GM12892 (cell line): ENCODE measurements around the gene CUEDC2.

Source experiments
- DNase-seq: peaks from one replicate; pipeline ENCODE4 v3.0.0; 2011; ENCODE audit not compliant: insufficient read length
- FAIRE-seq: peaks from 2 replicates; lab custom pipeline; 2011; peaks lifted over from hg19 to GRCh38; lab: Jason Lieb, UNC
- POLR2A ChIP-seq: IDR thresholded peaks from 2 replicates; pipeline ENCODE4 v1.6.1; 2011; ENCODE audit warnings: low read depth, low read length, control low read depth
- POLR2AphosphoS5 ChIP-seq: IDR thresholded peaks from 2 replicates; pipeline ENCODE4 v1.6.1; 2011; ENCODE audit warnings: low read depth, low read length, control low read depth
- TAF1 ChIP-seq: IDR thresholded peaks from 2 replicates; pipeline ENCODE4 v1.6.1; 2011; ENCODE audit warnings: low read depth, mild to moderate bottlenecking, control low read depth, low read length, borderline replicate concordance

CUEDC2 gene

GRCh38 chr10:102398172-102399020 is 34.0 kb downstream of the CUEDC2 start:
- TF ChIP-seq POLR2AphosphoS5 (no peak), TAF1 (no peak), POLR2A (no peak; the same call in 1 of the 2 replicates)
- FAIRE-seq = no peak
- no peak for DNase-seq

GRCh38 chr10:102397222-102398171 is 34.9 kb downstream of the CUEDC2 start:
- DNase-seq (no peak), FAIRE-seq (no peak)
- peak; percentile 18; the same call in 1 of the 2 replicates for TF ChIP-seq POLR2A
- no peak for TF ChIP-seq TAF1
- no peak for TF ChIP-seq POLR2AphosphoS5

GRCh38 chr10:102396730-102397151 is 35.6 kb downstream of the CUEDC2 start:
- DNase-seq (no peak), FAIRE-seq (no peak)
- TF ChIP-seq TAF1 (no peak), POLR2A (no peak), POLR2AphosphoS5 (no peak)

- peak; percentile 40 for FAIRE-seq
- TF ChIP-seq TAF1 (no peak), POLR2A (no peak), POLR2AphosphoS5 (no peak; the same call in 1 of the 2 replicates)
- no peak for DNase-seq
Measured at GRCh38 chr10:102396317-102396650, 36.1 kb downstream of the CUEDC2 start.

GRCh38 chr10:102395400-102396316 is 36.7 kb downstream of the CUEDC2 start, which contains the start of gene NFKB2:
Gene NFKB2, plus strand, starts transcription at chr10:102395705. Its CDS starts 255 bp downstream, at chr10:102395960.
- FAIRE-seq (peak; percentile 89), DNase-seq (peak; percentile 87)
- peak; percentile 26; the same call in 1 of the 2 replicates for TF ChIP-seq TAF1
- no peak for TF ChIP-seq POLR2AphosphoS5

GRCh38 chr10:102394801-102395399 is 37.5 kb downstream of the CUEDC2 start:
- TF ChIP-seq TAF1 = peak; percentile 37; the same call in 1 of the 2 replicates
- TF ChIP-seq POLR2AphosphoS5 = peak; percentile 75
- TF ChIP-seq POLR2A = peak; percentile 3; the same call in 1 of the 2 replicates
- DNase-seq (no peak), FAIRE-seq (peak; percentile 9)

- FAIRE-seq = peak; percentile 89
Measured at GRCh38 chr10:102394079-102394800, 38.1 kb downstream of the CUEDC2 start.

GRCh38 chr10:102393411-102394078 is 38.8 kb downstream of the CUEDC2 start:
- FAIRE-seq (no peak), DNase-seq (no peak)
- no peak for TF ChIP-seq POLR2A
- TF ChIP-seq POLR2AphosphoS5 = no peak
- TF ChIP-seq TAF1 = no peak

More at GRCh38 chr10:102394079-102394800, 38.1 kb downstream of the CUEDC2 start:
- TF ChIP-seq POLR2A = peak; percentile 75
- TF ChIP-seq TAF1 = peak; percentile 62; the same call in 1 of the 2 replicates
- no peak for TF ChIP-seq POLR2AphosphoS5
- peak; percentile 98 for DNase-seq

- TF ChIP-seq POLR2AphosphoS5 = no peak
- no peak for TF ChIP-seq TAF1
- TF ChIP-seq POLR2A = no peak
- no peak for DNase-seq
- FAIRE-seq = no peak
Measured at GRCh38 chr10:102392306-102392705, 40.1 kb downstream of the CUEDC2 start.
